Cardiac septum (tissue), 1 donor: ENCODE results near the gene AP2A2. TPM values are rescaled to one million over a fixed set of nuclear protein-coding genes. Genes with fewer than 3 reads are reported as not detected.

Experiments used
- DNase-seq: peaks from one replicate; pipeline ENCODE4 v3.0.0-alpha.2; 2020; ENCODE audit warnings: low spot score
- intact Hi-C: fragments of 100-400 bp; cut with DNase I; formaldehyde crosslinking; loops from one replicate; pipeline ENCODE4 v1.14.0; 2022
- total RNA-seq: library from RNA; stranded (reverse); fragmentation: NEBNext Ultra II Directional; extraction: Animal tissue kit (Norgen Biotek cat#: 25700); gene quantifications from one replicate; pipeline ENCODE4 v1.2.1, GENCODE V29; 2021
- donor health status: DM: no; HTN: no; CAD: no.

Gene AP2A2
- total RNA-seq, 1 donor from 2014 or later: 40.3 TPM

DNA sequence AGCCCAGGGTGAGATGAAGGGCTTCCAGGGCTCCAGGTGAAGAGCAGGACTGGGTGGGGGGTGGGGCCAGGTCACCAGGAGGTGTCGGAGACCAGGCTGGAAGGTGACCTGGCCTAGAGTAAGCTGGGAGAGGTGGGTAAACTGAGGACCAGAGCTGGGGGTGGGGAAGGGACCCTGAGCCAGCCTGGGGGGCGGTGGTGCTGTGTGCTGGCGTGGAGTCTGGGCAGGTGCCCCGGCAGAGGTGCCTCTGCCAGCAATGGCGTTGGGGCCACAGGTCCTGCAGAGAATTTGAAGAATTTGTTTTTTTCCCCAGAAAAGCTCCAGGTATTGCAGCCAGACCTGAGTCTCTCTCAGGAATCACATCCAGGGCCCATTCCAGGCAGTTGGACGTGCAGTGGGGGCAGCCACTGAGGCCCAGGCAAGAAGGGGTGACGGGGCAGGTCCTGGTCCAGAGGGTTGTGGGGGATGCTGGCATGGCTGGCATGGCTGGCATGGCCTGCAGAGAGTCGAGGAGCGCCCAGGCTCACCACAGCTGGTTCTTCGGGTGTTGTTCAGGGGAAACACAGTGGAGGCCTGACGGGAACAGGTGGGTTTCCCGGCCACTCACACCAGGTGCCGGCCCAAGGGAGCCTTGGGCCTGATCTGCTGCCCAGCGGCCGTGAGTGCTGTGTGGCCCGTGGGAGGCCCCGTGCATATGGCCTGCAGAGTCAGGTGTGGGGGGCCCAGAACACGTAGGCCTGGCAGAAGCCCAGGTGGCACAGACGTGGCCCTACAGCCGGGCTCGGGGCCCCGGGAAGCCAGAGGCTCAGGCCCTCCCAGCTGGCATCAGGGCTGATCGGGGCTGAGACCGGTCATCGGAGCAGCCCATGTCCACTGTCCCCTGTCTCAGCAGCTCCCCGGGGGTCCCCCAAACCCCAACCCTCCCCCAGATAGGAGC, 117.2 kb downstream of the AP2A2 start:
- DNase-seq: no peak
- intact Hi-C loops: no loop called here

DNA sequence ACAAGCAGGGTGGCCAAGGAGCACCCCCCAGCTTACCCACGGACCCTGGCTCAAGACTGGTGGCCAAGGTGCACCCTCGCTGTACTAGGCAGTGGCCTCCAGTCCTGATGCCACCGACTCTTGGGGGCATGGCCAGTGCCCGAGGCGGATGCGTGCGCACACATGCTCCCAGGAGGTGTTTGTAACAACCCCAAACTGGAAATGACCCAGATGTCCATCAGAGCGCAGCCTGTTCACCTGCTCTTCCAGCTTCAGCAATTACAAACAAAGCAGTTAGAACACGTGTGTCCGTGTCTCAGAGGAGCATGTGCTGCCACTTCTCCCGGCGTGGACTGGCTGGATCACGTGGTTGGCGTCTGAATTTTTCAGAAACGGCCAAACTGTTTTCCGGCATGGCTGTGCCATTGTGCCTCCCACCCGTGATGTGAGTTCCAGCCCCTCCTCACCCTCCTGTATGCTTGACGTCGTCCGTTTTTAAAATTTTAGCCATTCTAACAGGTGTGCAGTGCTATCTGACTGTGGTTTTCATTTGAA, 118.0 kb downstream of the AP2A2 start:
- peak; percentile 39 for DNase-seq
- intact Hi-C loops: no loop called here

DNA sequence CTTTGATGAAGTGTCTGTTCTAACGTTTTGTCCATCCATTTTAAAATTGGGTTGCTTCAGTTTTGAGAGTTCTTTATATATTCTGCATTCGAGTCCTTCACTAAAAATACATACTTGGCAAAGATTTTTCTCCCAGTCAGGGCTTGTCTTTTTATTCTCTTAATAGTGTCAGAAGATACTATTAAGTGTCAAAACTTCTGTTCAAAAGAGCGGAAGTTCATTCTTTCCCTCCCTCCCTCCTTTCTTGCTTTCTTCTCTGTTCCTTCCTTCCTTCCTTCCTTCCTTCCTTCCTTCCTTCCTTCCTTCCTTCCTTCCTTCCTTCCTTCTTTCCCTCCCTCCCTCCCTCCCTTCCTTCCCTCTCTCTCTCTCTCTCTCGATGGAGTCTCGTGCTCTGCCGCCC, 118.5 kb downstream of the AP2A2 start:
- intact Hi-C loops: no loop called here
- DNase-seq: no peak

DNA sequence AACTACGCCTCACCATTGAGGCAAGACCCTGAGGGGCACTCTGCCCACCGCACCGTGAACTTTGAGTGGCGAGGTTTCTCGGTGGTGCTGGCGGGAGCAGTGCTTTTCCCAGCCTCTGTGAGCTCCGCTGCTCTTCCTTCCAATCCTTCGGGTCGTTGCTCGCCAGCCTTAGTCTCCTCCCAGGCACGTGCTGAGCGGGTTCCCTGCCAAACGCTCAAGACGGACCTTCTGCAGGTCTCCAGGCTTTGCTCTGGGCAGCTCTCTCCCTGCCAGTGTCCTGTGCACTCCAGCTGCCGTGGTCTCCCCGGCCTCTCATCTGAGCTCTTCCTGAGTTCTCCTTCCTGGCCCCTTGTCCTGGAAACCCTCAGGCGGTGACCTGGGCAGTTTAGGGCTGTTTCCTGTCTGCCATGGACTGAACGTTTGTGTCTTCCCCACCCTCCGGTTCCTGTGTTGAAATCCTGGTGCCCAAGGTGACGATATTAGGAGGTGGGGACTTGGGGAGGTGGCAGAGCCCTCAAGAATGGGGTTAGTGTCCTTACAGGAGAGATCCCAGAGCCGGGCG, 122.0 kb downstream of the AP2A2 start:
- DNase-seq: peak; percentile 33
- intact Hi-C loops: no loop called here

DNA sequence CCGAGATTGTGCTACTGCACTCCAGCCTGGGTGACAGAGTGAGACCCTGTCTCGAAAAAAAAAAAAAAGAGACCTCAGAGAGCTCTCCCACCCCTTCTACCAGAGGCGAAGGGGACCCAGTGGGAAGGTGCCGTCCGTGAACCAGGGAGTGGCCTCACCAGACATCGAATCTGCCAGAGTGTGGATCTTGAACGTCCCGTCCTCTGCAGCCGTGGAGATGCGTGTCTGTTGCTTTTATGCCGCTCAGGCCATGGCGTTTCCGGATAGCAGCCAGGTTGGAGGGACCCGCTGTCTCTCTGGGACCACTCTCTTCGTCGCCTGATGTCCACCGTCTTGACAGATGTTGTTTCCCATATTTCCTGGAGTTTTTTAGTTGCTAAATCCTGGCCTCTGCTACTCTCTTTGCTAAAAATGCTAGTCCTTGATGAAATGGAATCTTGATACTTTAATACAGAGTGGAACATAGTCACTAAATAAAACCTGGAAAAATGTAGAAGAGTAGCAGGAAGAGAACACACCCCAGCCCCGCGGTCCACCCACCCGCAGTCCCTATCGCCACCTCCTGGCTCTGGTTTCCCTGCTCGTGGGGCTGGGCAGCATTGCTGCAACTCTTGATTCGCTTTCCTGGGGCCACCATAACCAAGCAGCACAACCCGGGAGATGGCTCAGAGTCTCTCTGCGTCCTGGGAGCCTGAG, 122.9 kb downstream of the AP2A2 start:
- peak; percentile 44 for DNase-seq
- intact Hi-C loops: no loop called here

DNA sequence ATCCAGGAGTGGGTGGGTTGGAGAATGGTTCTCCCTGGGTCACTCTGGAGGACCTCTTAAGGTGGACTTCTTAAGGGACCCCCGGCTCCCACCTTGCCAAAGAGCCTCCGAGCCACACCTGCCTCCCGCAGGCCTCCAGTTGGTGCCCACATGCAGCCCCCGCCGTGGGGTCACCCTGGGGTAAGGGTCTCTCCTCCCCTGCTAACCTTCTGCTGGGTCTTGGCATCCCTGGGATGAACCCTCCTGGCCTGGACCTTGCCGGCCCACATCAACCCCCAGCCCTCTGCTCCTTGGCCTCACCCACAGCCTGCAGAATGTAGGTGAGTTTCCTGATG, 123.4 kb downstream of the AP2A2 start:
- intact Hi-C loops: no loop called here
- DNase-seq: peak; percentile 41

DNA sequence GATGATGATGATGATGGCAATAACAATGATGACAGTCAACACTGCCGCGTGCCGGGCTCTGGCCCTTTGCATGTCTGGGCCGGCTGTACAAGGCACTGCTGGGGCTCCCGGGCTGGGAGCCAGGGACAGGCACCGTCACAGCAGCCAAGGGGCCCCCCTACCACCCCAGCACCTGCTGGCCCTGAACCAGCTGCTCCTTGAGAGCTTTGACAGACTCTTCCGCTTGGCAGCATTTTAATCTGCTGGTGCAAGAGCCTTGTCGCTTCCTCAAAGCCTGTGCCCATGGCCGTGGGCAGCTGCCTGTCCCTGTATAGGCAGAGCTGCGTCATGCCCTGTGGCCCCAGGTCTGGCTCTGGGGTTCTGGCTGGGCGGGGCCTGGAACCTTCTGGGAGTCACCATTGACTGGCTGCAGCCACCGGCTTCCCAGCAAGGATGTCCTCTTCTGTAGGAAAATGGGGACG, 123.8 kb downstream of the AP2A2 start:
- peak; percentile 49 for DNase-seq
- intact Hi-C loops: no loop called here

DNA sequence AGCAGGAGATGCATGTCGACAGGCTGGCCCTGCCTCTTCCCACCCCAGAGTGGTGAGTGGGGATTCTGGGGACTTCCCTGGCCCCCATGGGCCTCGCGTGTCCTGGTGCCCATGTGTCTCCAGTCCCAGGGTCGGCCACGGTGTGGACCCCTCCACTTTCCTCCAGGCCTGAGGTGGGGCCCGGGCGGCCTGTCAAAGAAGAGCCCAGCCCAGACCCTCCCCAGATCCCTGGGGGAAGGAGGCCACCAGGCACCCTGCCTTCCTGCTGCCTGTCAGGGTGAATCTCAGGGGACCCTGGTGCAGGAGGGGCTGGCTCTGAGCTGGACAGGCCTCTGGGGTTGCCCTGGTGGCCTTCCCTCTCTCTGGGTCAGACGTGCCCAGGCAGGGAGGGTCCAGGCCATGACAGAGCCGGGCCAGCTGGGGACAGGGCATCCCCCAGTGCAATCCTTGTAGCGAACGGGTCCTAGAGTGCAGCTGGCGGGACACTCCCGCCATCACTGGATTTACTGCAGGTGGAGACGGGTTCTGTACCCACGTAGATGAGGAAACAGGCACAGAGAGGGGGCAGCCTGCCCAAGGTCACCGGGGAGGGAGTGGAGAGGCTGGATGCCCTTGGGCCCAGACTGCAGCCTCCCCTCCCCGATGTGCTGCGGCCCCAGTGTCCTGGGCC, 124.4 kb downstream of the AP2A2 start:
- intact Hi-C loops: loop anchor here (2.0 to 5.0 kb wide), 2 partner anchors 128 to 201 kb away; no protein-coding TSS in a partner anchor
- DNase-seq: peak; percentile 67

DNA sequence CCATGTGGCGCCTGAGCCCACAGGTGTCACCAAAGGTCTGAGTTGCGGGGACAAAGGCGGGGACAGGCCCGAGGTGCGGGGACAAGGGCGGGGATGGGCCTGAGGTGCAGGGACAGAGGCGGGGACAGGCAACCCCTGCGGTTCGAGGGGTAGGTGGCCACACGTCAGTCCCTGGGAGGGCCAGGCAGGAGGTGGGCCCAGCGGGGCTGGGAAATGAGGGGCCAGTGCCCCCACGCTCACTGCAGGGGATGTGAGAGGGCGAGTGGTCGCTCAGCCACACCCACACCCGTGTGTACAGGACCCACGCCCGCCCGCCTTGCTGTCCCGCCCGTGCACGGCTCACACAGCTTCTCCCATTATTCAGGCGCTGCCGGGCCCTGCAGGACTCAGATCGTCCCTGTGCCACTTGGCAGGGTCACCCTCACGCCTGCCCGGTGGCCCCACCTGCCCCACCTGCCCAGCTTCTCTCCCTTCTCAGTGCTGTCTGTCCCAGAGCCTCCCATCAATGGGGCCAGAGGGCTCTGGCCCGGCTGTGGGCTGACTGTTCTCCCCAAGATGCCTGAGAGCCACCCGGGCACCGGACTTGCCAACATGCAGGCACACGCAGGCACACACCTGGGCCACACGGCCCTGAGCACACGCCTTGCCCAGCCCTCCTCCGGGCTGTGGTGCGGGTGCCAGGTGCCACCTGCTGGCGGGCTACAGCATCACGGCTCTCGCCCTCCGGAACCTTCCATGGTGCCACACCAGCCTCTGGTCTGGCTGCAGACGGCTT, 125.1 kb downstream of the AP2A2 start:
- intact Hi-C loops: loop anchor here (2.0 to 5.0 kb wide), 2 partner anchors 128 to 202 kb away; no protein-coding TSS in a partner anchor
- peak; percentile 77 for DNase-seq

DNA sequence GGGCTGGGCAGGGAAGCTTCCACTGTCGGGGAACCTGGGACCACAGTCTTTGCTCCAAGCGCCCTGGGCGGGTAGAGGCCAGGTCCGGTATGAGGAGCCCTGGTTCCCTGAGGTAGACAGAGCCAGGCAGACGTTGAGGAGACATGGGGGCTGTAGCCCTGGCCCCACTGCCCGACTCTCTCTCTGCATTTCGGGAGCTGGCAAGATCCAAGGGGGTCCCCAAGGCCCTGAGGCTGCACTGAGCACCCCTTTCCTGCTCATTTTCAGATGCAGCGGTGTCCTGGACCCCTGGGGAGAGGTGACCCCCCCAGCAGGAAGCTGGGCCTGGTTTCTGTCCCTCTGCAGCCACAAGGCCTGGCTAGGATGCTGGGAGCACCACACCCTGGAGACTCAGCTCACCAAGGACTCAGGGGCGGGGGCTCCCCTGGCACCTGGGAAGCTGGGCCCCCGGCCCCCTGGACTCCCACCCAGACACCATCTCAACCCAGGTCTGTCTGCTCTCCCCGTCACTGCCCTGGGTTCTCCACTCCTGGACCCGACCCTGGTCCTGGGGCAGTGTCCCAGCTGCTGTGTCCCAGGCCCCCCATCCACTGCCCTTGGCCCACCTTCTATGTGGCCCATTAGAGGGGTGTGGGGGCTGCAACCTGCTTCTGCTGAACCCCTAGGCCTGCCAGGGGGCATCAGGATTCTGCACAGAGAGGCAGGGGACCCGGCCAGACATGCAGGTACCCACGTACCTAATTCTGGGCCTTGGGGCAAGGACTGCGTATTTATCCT, 125.9 kb downstream of the AP2A2 start:
- intact Hi-C loops: loop anchor here (2.0 to 5.0 kb wide), 2 partner anchors 129 to 203 kb away; no protein-coding TSS in a partner anchor
- DNase-seq: peak; percentile 65

DNA sequence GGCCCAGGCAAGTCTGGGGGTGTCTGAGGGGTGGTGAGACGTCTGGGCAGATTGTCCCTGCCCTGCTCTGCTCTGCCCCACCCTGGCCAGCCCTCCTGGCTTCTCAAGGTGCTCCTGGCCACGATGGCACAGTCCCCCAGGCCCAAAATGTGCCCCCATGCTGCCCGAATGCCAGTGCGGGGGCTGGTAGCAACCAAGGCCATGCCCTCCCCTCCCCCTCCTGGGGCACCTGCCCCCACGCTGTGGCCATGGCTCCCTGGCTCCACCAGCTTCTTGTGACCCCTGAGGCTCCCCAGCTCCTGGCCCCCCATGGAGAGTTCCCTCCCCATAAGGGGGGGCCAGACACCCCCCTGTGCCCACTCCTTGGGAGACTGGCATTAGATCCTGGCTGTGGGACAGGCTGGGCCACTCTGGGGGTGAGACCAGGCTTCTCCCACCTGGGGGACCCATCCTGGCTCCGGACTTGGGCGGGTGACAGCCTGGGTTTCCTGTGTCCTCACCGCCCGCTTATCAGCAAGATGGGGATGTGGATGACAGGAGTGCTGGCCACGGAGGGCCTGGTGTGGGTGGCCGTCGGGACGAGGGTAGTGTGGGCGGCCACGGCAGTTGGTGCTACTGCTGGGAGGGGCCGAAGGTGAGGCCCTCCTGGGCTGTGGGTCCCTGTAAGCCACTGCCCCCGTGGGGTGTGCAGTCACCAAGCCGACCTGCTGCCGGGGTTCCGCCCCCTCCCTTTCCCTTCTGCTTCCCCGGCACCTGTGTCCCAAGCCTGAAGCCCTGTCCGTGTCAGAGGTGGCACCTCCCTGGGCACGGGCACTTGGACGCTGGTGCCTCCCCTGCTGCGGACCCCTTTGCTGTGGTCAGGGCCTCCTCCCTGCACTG, 126.7 kb downstream of the AP2A2 start:
- intact Hi-C loops: loop anchor here (5.0 kb wide), 1 partner anchor 130 kb away; no protein-coding TSS in a partner anchor

DNA sequence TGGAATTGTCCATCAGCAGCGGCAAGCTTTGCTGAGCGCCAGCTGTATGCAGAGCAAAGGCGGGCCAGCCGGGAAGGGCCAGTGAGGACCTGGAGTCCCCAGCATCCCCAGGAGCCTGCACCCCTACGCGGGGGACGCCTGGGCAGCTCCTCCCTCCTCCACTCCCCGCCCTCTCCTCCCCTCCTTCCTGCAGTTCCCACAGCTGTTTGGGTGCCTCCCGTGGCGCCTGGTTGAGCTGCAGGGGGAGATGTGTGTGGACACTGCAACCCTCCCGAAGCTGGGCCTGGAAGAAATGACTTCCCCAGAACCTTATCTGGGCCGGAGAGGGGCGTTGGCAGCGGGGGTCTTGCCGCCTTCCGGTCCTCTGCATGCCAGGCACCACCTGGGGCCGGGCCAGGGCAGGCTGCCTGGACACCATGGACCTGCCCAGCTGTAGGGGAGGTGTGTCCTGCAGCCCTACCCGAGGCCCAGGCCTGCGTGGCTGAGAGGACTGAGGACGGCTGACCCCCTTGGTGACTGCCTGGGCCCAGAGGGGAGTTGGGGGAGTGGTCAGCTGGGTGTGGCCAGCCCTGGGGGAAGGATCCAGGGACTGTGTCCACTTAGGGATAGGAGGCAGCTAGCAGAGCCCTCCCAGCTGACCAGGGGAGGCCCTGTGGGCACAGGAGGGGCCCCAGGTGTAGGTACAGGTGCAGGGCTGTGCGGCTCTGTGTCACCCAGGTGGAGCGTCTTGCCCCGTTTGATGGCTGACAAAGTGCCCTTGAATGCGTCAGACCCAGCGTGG, 127.6 kb downstream of the AP2A2 start:
- intact Hi-C loops: loop anchor here (5.0 kb wide), 1 partner anchor 131 kb away; no protein-coding TSS in a partner anchor
- DNase-seq: peak; percentile 66

More for the DNA sequence above, 126.7 kb downstream of the AP2A2 start:
- DNase-seq: peak; percentile 73

DNA sequence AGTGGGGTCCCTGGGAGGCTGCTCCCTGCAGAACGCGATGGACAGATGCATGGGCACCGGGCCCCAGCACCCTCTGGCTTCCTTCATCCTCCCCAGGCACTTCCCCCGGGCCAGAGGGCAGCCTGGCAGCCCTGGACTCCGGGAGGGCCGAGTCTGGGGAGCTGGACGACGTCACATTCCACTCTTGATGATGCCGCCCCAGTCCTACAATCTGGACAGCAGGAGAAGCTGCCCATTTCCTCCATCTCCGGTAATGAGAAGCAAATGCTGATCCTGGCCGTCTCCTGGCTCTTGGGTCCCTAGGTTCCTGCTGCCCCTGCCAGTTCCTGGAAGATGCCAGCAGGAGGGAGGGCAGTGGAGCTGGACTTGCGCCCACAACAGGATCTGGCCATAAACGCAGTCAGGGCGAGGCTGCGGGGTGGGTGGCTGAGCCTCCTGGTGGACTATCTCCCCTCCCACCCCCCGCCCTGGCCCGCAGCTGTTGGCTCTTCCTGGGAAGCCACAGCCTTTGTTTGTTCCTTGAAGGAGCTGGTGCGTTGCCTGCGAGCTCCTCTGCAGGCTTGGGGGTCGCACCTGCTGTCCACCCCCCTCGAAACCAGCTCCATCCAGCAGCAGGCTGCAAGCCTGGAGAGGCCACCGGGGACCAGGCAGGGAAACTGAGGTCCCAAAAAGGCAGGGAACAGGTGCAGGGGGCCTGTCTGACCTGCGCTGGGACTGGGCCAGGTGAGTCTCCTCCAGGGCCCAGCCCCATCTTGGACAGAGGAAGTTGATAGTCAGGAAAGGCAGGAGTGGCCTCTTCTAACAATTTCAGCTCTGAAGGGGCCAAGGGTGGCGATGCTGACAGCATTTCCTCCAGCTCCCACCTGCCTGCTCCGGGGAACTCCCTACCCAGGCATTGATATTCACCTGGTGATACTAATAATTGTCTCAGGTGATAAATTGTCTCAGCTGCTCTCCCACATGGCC, 128.8 kb downstream of the AP2A2 start:
- intact Hi-C loops: loop anchor here (5.0 kb wide), 1 partner anchor 132 kb away; no protein-coding TSS in a partner anchor
- peak; percentile 71 for DNase-seq

DNA sequence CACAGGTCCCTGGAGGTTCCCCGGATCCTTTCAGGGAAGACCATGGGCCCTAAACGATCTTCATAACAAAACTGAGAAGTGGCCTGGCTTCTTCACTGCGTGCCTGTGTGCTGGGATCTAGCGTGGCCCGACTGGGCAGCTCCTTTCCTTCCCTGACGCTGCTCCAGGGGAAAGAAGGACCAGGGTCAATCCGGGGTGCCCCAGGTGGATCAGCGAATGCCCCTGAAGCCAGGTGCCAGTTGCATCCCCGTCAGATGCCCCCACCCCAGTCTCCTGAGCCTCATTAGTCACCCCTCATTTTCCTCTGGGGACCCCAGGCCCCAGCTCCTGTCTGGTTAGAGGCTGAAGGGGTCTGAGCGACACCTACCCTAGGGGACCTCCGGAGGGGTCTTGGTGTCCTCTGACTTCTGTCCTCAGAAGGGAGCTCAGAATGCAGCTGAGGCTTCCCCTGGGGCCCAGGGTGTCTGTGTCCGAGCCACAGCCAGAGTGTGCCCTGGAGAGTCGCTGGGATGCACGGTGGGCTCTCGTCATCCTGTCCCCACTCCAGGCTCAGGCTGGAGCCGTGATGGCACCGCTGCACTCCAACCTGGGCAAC, 129.5 kb downstream of the AP2A2 start:
- intact Hi-C loops: no loop called here
- DNase-seq: peak; percentile 57
